ENCODE results near the gene CPA1.

CPA1 gene

DNA sequence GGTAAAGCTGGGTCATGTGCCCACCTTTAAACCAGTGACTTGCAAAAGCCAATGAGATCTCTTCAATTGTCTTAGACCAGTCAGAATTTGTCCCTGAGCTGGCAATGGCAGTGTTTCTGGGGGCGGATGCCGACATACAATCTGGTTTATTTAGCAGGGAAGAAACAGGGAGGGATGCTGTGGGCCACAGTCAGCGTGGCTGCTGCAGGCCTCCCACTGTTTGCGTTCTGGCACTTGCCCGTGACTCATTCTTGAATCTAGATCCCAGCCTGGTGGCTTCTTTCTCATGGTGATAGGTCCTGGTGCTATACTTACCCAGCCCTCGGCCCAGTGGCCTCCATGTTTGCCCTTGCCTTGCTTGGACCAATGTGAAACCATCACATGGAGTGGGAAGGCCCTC, 3.1 kb upstream of the CPA1 start:
- no peaks in the 10 kb centered on the region for H3K9me3 ChIP-seq (ENCODE audit: severe bottlenecking)
- no peaks in the 10 kb centered on the region for H3K27me3 ChIP-seq (ENCODE audit: insufficient read depth, poor library complexity, severe bottlenecking)
- H3K4me1 ChIP-seq (ENCODE audit: insufficient read depth, poor library complexity, severe bottlenecking): peaks cover 22% of the 10 kb centered on the region
- DNase-seq (ENCODE audit: low spot score) (no peak), ATAC-seq (ENCODE audit: low read depth) (no peak)
- TF ChIP-seq, protein P1, sequence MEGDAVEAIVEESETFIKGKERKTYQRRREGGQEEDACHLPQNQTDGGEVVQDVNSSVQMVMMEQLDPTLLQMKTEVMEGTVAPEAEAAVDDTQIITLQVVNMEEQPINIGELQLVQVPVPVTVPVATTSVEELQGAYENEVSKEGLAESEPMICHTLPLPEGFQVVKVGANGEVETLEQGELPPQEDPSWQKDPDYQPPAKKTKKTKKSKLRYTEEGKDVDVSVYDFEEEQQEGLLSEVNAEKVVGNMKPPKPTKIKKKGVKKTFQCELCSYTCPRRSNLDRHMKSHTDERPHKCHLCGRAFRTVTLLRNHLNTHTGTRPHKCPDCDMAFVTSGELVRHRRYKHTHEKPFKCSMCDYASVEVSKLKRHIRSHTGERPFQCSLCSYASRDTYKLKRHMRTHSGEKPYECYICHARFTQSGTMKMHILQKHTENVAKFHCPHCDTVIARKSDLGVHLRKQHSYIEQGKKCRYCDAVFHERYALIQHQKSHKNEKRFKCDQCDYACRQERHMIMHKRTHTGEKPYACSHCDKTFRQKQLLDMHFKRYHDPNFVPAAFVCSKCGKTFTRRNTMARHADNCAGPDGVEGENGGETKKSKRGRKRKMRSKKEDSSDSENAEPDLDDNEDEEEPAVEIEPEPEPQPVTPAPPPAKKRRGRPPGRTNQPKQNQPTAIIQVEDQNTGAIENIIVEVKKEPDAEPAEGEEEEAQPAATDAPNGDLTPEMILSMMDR (IDR thresholded peaks at IDR 0.05; ENCODE audit: poor library complexity, severe bottlenecking): no peak
- H3K36me3 ChIP-seq (ENCODE audit: low read depth): no peaks in the 10 kb centered on the region
- no peak overlapping the region for H3K27ac ChIP-seq (ENCODE audit: poor library complexity, severe bottlenecking)
- no peak overlapping the region for H3K4me3 ChIP-seq (ENCODE audit: severe bottlenecking)

DNA sequence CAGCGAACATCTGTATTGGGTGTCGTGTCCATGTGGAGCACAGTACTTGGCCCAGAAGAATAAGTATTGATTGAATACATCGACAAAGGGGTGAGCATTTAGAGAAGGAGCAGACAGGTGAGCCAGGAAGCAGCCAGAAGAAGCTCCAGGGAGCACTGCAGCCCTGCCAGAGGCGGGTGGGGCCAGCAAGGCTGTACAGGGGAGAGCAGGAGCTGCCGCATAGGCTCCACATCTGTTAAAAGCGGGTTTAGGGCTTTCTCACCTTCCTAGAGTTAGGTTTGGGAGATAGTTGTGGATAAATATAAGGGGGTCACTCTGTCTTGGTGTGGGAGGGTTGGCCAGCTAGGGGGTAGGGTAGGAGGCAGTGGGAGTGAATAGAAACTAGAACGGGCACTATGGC, 1.3 kb upstream of the CPA1 start:
- no peaks in the 10 kb centered on the region for H3K9me3 ChIP-seq (ENCODE audit: severe bottlenecking)
- TF ChIP-seq, protein P1 (IDR thresholded peaks at IDR 0.05; ENCODE audit: poor library complexity, severe bottlenecking): no peak
- ATAC-seq (ENCODE audit: low read depth) (no peak), DNase-seq (ENCODE audit: low spot score) (no peak)
- no peak overlapping the region for H3K4me3 ChIP-seq (ENCODE audit: severe bottlenecking)
- H3K27ac ChIP-seq (ENCODE audit: poor library complexity, severe bottlenecking): no peak overlapping the region
- no peaks in the 10 kb centered on the region for H3K36me3 ChIP-seq (ENCODE audit: low read depth)
- H3K4me1 ChIP-seq (ENCODE audit: insufficient read depth, poor library complexity, severe bottlenecking): peaks cover 6% of the 10 kb centered on the region
- no peaks in the 10 kb centered on the region for H3K27me3 ChIP-seq (ENCODE audit: insufficient read depth, poor library complexity, severe bottlenecking)

DNA sequence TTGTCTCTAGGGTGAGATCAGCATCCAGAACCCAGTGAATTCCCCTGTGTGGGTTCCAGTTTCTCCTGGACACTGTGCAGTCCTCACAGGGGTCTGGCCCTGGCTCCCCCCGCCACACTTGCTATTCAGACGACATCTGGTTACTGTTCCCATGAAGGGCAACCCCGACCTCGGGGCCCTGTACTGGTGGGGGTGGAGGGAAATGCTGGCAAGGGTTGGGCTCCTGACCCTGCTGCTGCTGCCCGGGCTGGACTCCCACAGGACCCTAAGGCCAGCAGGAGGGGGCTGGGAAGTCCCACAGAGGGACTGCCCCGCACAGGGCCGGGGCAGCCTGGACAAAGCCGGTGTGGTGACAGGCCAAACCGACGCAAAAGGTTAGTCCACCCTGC, 768 bp upstream of the CPA1 start:
- TF ChIP-seq, protein P1 (IDR thresholded peaks at IDR 0.05; ENCODE audit: poor library complexity, severe bottlenecking): no peak
- Histone ChIP-seq H3K4me1 (ENCODE audit: insufficient read depth, poor library complexity, severe bottlenecking) (peaks cover 1% of the 10 kb centered on the region), H3K27me3 (ENCODE audit: insufficient read depth, poor library complexity, severe bottlenecking) (no peaks in the 10 kb centered on the region), H3K27ac (ENCODE audit: poor library complexity, severe bottlenecking) (no peak overlapping the region), H3K36me3 (ENCODE audit: low read depth) (no peaks in the 10 kb centered on the region), H3K9me3 (ENCODE audit: severe bottlenecking) (no peaks in the 10 kb centered on the region), H3K4me3 (ENCODE audit: severe bottlenecking) (no peak overlapping the region)
- no peak for DNase-seq (ENCODE audit: low spot score)
- ATAC-seq (ENCODE audit: low read depth): no peak

GRCh38 chr7:130380861-130381455, 664 bp downstream of the CPA1 start:
- H3K9me3 ChIP-seq (ENCODE audit: severe bottlenecking): no peaks in the 10 kb centered on the region

More at GRCh38 chr7:130380861-130381455, 664 bp downstream of the CPA1 start:
- Histone ChIP-seq H3K4me3 (ENCODE audit: severe bottlenecking) (no peak overlapping the region), H3K36me3 (ENCODE audit: low read depth) (no peaks in the 10 kb centered on the region), H3K4me1 (ENCODE audit: insufficient read depth, poor library complexity, severe bottlenecking) (no peaks in the 10 kb centered on the region), H3K27ac (ENCODE audit: poor library complexity, severe bottlenecking) (no peak overlapping the region), H3K27me3 (ENCODE audit: insufficient read depth, poor library complexity, severe bottlenecking) (no peaks in the 10 kb centered on the region)
- no peak for DNase-seq (ENCODE audit: low spot score)
- ATAC-seq (ENCODE audit: low read depth): no peak
- TF ChIP-seq, protein P1 (IDR thresholded peaks at IDR 0.05; ENCODE audit: poor library complexity, severe bottlenecking): no peak

Data from RWPE2 (cell line).